Measurements from ENCODE around the gene PPCS.
"Not testable (repeated sequence)": the region's sequence is repeated elsewhere in the genome, so short reads cannot be mapped to it uniquely, and the experiment has no call there.

PPCS gene

GRCh38 chr1:42490237-42490636 is 33.9 kb downstream of the PPCS start:
- H3K79me2 ChIP-seq (ENCODE audit: low read length), result no peaks in the 10 kb centered on the region
- H4K20me1 ChIP-seq (ENCODE audit: insufficient read depth, low read length), result no peaks in the 10 kb centered on the region
- no peak overlapping the region for H3K4me2 ChIP-seq (ENCODE audit: low read depth, low read length)
- no peaks in the 10 kb centered on the region for H3K9me3 ChIP-seq (replicated peaks; ENCODE audit: insufficient read depth, low read length)
- H3K4me1 ChIP-seq (ENCODE audit: low read length), result no peaks in the 10 kb centered on the region
- no peaks in the 10 kb centered on the region for H3K9me2 ChIP-seq (replicated peaks; ENCODE audit: insufficient read depth, low read length)
- no peaks in the 10 kb centered on the region for H3K36me3 ChIP-seq (replicated peaks; ENCODE audit: insufficient read depth, low read length)
- TF ChIP-seq EZH2phosphoT487 (IDR thresholded peaks at IDR 0.05; ENCODE audit: low read length) (no peak), EZH2 (optimal IDR thresholded peaks at IDR 0.05; ENCODE audit: low read depth, low read length) (no peak), CTCF (IDR thresholded peaks at IDR 0.05; ENCODE audit: low read length) (no peak)
- no peaks in the 10 kb centered on the region for H3F3A ChIP-seq (ENCODE audit: insufficient read depth, low read length)
- H2AFZ ChIP-seq (ENCODE audit: low read length), result no peak overlapping the region
- no peak overlapping the region for H3K27ac ChIP-seq (ENCODE audit: low read length)
- H3K27me3 ChIP-seq (replicated peaks; ENCODE audit: insufficient read depth, low read length), result no peaks in the 10 kb centered on the region
- H3K4me3 ChIP-seq (ENCODE audit: low read length), result no peak overlapping the region
- DNase-seq, result no peak
- no peak overlapping the region for H3K9ac ChIP-seq (ENCODE audit: low read length)

GRCh38 chr1:42502031-42502430 is 45.7 kb downstream of the PPCS start:
- H3K27me3 ChIP-seq (replicated peaks; ENCODE audit: insufficient read depth, low read length); H3K9me2 ChIP-seq (replicated peaks; ENCODE audit: insufficient read depth, low read length); H3K9ac ChIP-seq (ENCODE audit: low read length); H3K4me3 ChIP-seq (ENCODE audit: low read length); H3K79me2 ChIP-seq (ENCODE audit: low read length); H2AFZ ChIP-seq (ENCODE audit: low read length); H3K4me1 ChIP-seq (ENCODE audit: low read length); H3K4me2 ChIP-seq (ENCODE audit: low read depth, low read length); H3F3A ChIP-seq (ENCODE audit: insufficient read depth, low read length); H3K27ac ChIP-seq (ENCODE audit: low read length); H4K20me1 ChIP-seq (ENCODE audit: insufficient read depth, low read length); DNase-seq; H3K9me3 ChIP-seq (replicated peaks; ENCODE audit: insufficient read depth, low read length); H3K36me3 ChIP-seq (replicated peaks; ENCODE audit: insufficient read depth, low read length): not testable (repeated sequence)

GRCh38 chr1:42504535-42505128 is 48.3 kb downstream of the PPCS start:
- no peak overlapping the region for H3K9ac ChIP-seq (ENCODE audit: low read length)
- no peak overlapping the region for H3K4me2 ChIP-seq (ENCODE audit: low read depth, low read length)
- no peaks in the 10 kb centered on the region for H3K36me3 ChIP-seq (replicated peaks; ENCODE audit: insufficient read depth, low read length)
- DNase-seq, result no peak
- no peaks in the 10 kb centered on the region for H3K27me3 ChIP-seq (replicated peaks; ENCODE audit: insufficient read depth, low read length)
- no peaks in the 10 kb centered on the region for H4K20me1 ChIP-seq (ENCODE audit: insufficient read depth, low read length)
- no peaks in the 10 kb centered on the region for H3F3A ChIP-seq (ENCODE audit: insufficient read depth, low read length)
- H3K27ac ChIP-seq (ENCODE audit: low read length), result no peak overlapping the region
- no peak overlapping the region for H3K4me3 ChIP-seq (ENCODE audit: low read length)
- H3K4me1 ChIP-seq (ENCODE audit: low read length), result 0 out of 2 replicates have a peak, but pooled peaks cover 5% of the 10 kb centered on the region
- TF ChIP-seq CTCF (IDR thresholded peaks at IDR 0.05; ENCODE audit: low read length) (0 out of 2 replicates have a peak, but pooled peaks have one; percentile 6), EZH2phosphoT487 (IDR thresholded peaks at IDR 0.05; ENCODE audit: low read length) (no peak), EZH2 (optimal IDR thresholded peaks at IDR 0.05; ENCODE audit: low read depth, low read length) (no peak)
- no peaks in the 10 kb centered on the region for H3K9me3 ChIP-seq (replicated peaks; ENCODE audit: insufficient read depth, low read length)
- no peak overlapping the region for H2AFZ ChIP-seq (ENCODE audit: low read length)
- H3K9me2 ChIP-seq (replicated peaks; ENCODE audit: insufficient read depth, low read length), result no peaks in the 10 kb centered on the region
- no peaks in the 10 kb centered on the region for H3K79me2 ChIP-seq (ENCODE audit: low read length)

GRCh38 chr1:42506576-42506975 is 50.2 kb downstream of the PPCS start:
- Histone ChIP-seq H3K9ac (ENCODE audit: low read length) (no peak overlapping the region), H3K9me2 (replicated peaks; ENCODE audit: insufficient read depth, low read length) (no peaks in the 10 kb centered on the region), H3K27ac (ENCODE audit: low read length) (no peak overlapping the region), H3K4me1 (ENCODE audit: low read length) (0 out of 2 replicates have a peak, but pooled peaks cover 5% of the 10 kb centered on the region), H4K20me1 (ENCODE audit: insufficient read depth, low read length) (no peaks in the 10 kb centered on the region), H3K4me3 (ENCODE audit: low read length) (no peak overlapping the region), H3K79me2 (ENCODE audit: low read length) (no peaks in the 10 kb centered on the region), H3K27me3 (replicated peaks; ENCODE audit: insufficient read depth, low read length) (no peaks in the 10 kb centered on the region), H3K4me2 (ENCODE audit: low read depth, low read length) (no peak overlapping the region), H3K36me3 (replicated peaks; ENCODE audit: insufficient read depth, low read length) (no peaks in the 10 kb centered on the region), H2AFZ (ENCODE audit: low read length) (no peak overlapping the region), H3K9me3 (replicated peaks; ENCODE audit: insufficient read depth, low read length) (no peaks in the 10 kb centered on the region), H3F3A (ENCODE audit: insufficient read depth, low read length) (no peaks in the 10 kb centered on the region)
- no peak for DNase-seq
- TF ChIP-seq CTCF (IDR thresholded peaks at IDR 0.05; ENCODE audit: low read length) (no peak), EZH2 (optimal IDR thresholded peaks at IDR 0.05; ENCODE audit: low read depth, low read length) (no peak), EZH2phosphoT487 (IDR thresholded peaks at IDR 0.05; ENCODE audit: low read length) (no peak)
